ENCODE measurements around the gene TIFAB. TPM values are rescaled to one million over a fixed set of nuclear protein-coding genes. Genes with fewer than 3 reads are reported as not detected.

The TIFAB gene
- total RNA-seq, 1 experiment from 2014 or later: not detected

- BruUV-seq (replicated peaks): no TSS peak
- Histone ChIP-seq H3K36me3 (ENCODE audit: control insufficient read depth, insufficient read depth, low read length) (no peaks in the 10 kb centered on the region), H3K4me3 (ENCODE audit: low read depth in 2 of 2, low read length in 2 of 2) (no peak overlapping the region), H3K27me3 (ENCODE audit: control insufficient read depth, insufficient read depth, low read length) (no peaks in the 10 kb centered on the region), H3K4me1 (ENCODE audit: control insufficient read depth, insufficient read depth, low read length) (peaks cover 5% of the 10 kb centered on the region; the same call in 1 of the 2 replicates), H3K9me3 (ENCODE audit: control insufficient read depth, insufficient read depth, low read depth, low read length) (no peaks in the 10 kb centered on the region), H3K27ac (ENCODE audit: low read length) (no peak overlapping the region)
- no peak for DNase-seq (ENCODE audit: low read depth, low spot score)
- no peak for ATAC-seq
- intact Hi-C loops (cut with micrococcal nuclease; ENCODE audit: unreplicated experiment) (no loop called here), in situ Hi-C loops (cut with HindIII; ENCODE audit: low pct_unique_long_range_greater_than_20kb, low sequenced_read_pairs) (no loop called here)
- TF ChIP-seq POLR2AphosphoS5 (IDR thresholded peaks at IDR 0.05; ENCODE audit: low read depth, low read length) (no peak), TCF7L2 (IDR thresholded peaks at IDR 0.05; ENCODE audit: low read depth, low read length) (no peak), SIN3A (IDR thresholded peaks at IDR 0.05; ENCODE audit: borderline replicate concordance, insufficient read depth, low read depth, low read length) (no peak)
- TF ChIP-seq, protein P1, sequence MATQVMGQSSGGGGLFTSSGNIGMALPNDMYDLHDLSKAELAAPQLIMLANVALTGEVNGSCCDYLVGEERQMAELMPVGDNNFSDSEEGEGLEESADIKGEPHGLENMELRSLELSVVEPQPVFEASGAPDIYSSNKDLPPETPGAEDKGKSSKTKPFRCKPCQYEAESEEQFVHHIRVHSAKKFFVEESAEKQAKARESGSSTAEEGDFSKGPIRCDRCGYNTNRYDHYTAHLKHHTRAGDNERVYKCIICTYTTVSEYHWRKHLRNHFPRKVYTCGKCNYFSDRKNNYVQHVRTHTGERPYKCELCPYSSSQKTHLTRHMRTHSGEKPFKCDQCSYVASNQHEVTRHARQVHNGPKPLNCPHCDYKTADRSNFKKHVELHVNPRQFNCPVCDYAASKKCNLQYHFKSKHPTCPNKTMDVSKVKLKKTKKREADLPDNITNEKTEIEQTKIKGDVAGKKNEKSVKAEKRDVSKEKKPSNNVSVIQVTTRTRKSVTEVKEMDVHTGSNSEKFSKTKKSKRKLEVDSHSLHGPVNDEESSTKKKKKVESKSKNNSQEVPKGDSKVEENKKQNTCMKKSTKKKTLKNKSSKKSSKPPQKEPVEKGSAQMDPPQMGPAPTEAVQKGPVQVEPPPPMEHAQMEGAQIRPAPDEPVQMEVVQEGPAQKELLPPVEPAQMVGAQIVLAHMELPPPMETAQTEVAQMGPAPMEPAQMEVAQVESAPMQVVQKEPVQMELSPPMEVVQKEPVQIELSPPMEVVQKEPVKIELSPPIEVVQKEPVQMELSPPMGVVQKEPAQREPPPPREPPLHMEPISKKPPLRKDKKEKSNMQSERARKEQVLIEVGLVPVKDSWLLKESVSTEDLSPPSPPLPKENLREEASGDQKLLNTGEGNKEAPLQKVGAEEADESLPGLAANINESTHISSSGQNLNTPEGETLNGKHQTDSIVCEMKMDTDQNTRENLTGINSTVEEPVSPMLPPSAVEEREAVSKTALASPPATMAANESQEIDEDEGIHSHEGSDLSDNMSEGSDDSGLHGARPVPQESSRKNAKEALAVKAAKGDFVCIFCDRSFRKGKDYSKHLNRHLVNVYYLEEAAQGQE (IDR thresholded peaks at IDR 0.05; ENCODE audit: insufficient read depth in 1 of 2, low read depth in 2 of 2, low read length in 1 of 2): no peak
- TF ChIP-seq, protein P2, sequence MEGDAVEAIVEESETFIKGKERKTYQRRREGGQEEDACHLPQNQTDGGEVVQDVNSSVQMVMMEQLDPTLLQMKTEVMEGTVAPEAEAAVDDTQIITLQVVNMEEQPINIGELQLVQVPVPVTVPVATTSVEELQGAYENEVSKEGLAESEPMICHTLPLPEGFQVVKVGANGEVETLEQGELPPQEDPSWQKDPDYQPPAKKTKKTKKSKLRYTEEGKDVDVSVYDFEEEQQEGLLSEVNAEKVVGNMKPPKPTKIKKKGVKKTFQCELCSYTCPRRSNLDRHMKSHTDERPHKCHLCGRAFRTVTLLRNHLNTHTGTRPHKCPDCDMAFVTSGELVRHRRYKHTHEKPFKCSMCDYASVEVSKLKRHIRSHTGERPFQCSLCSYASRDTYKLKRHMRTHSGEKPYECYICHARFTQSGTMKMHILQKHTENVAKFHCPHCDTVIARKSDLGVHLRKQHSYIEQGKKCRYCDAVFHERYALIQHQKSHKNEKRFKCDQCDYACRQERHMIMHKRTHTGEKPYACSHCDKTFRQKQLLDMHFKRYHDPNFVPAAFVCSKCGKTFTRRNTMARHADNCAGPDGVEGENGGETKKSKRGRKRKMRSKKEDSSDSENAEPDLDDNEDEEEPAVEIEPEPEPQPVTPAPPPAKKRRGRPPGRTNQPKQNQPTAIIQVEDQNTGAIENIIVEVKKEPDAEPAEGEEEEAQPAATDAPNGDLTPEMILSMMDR (IDR thresholded peaks at IDR 0.05): no peak
- POLR2A ChIA-PET: no interaction called here
- CTCF ChIA-PET: interaction anchor here (0.6 to 1.0 kb wide), 3 partner anchors 18 to 585 kb away, joined by 3 to 5 read pairs (median 3); no protein-coding TSS in a partner anchor
Measured at GRCh38 chr5:135438636-135439221, 13.4 kb downstream of the TIFAB start.

DNA sequence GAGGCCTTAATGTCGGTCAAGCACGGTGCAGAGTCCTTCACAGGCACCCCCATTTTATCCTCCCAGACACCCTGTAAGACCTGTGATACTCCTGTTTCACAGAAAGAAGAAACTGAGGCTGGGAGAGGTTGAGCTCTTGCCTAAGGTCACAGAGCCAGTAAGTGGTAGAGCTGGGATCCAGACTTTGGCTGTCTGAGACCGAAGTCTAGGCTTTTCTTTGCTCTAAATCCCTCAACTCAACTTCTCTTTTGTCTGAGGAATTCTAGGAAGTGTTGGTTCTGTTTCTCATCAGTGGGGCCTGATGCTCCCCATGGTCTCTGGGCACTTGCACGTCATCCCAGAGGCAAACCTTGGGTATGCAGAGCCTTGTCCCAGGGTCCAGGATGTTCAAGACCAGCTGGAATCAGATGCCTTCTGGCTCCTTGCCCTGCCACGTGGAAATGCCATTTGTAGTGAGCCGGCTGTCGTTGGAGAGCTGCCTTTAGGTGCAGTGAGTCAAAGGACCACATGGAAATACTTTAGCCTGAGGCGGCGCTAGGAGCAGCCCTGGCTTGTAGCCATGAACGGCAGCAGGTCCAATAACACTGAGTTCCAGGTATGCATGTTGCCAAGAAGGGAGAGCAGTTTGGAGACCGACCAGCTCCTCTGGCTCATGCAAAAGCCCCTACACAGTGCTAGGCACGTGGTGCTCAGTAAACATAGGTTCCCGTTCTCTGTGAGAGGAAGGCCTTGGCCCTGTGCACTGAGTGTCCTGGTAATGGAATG lies 14.2 kb downstream of the TIFAB start:
- ChIA-PET POLR2A (no interaction called here), CTCF (interaction anchor here (1.0 kb wide), 1 partner anchor 19 kb away, joined by 3 read pairs; no protein-coding TSS in a partner anchor)

More for the DNA sequence above, 14.2 kb downstream of the TIFAB start:
- TF ChIP-seq TCF7L2 (IDR thresholded peaks at IDR 0.05; ENCODE audit: low read depth, low read length): no peak
- TF ChIP-seq POLR2AphosphoS5 (IDR thresholded peaks at IDR 0.05; ENCODE audit: low read depth, low read length): no peak
- TF ChIP-seq, protein P2 (IDR thresholded peaks at IDR 0.05): no peak
- TF ChIP-seq SIN3A (IDR thresholded peaks at IDR 0.05; ENCODE audit: borderline replicate concordance, insufficient read depth, low read depth, low read length): no peak
- TF ChIP-seq, protein P1 (IDR thresholded peaks at IDR 0.05; ENCODE audit: insufficient read depth in 1 of 2, low read depth in 2 of 2, low read length in 1 of 2): no peak
- Histone ChIP-seq H3K4me3 (ENCODE audit: low read depth in 2 of 2, low read length in 2 of 2) (no peak overlapping the region), H3K9me3 (ENCODE audit: control insufficient read depth, insufficient read depth, low read depth, low read length) (no peaks in the 10 kb centered on the region), H3K27me3 (ENCODE audit: control insufficient read depth, insufficient read depth, low read length) (no peaks in the 10 kb centered on the region), H3K36me3 (ENCODE audit: control insufficient read depth, insufficient read depth, low read length) (no peaks in the 10 kb centered on the region), H3K27ac (ENCODE audit: low read length) (no peak overlapping the region), H3K4me1 (ENCODE audit: control insufficient read depth, insufficient read depth, low read length) (peaks cover 5% of the 10 kb centered on the region; the same call in 1 of the 2 replicates)
- DNase-seq (ENCODE audit: low read depth, low spot score): peak; percentile 52
- intact Hi-C loops (cut with micrococcal nuclease; ENCODE audit: unreplicated experiment): no loop called here
- ATAC-seq: peak; percentile 18; the same call in 1 of the 2 replicates
- in situ Hi-C loops (cut with HindIII; ENCODE audit: low pct_unique_long_range_greater_than_20kb, low sequenced_read_pairs): no loop called here
- BruUV-seq (replicated peaks): no TSS peak
